AG04450 (cell line): ENCODE data around the gene S100B. TPM values are rescaled to one million over a fixed set of nuclear protein-coding genes. Genes with fewer than 3 reads are reported as not detected.

Experiments
- CTCF ChIA-PET: fragments of 300-600, 350-600 bp; formaldehyde crosslinking; extraction: SDS; loops from one replicate; lab custom pipeline; 2022; ENCODE audit warnings: antibody characterized with exemption, inconsistent platforms; lab: Charles Lee
- POLR2A ChIA-PET: fragments of 350-600 bp; formaldehyde crosslinking; extraction: SDS; loops from one replicate; lab custom pipeline; 2021; ENCODE audit warnings: antibody characterized with exemption, inconsistent platforms; lab: Yijun Ruan, JAX
- DNase-seq: peaks from one replicate; pipeline ENCODE4 v3.0.0-alpha.2; 2011; ENCODE audit warnings: low read depth, low spot score
- H3K27ac ChIP-seq: one replicate; pipeline ENCODE4 v1.5.1; 2012; ENCODE audit warnings: low read depth, low read length, control low read depth
- H3K27me3 ChIP-seq: one replicate; pipeline ENCODE4 v1.6.0; 2012; ENCODE audit warnings: low read length; ENCODE audit not compliant: control insufficient read depth, insufficient read depth
- H3K4me3 ChIP-seq: 2 replicates; pipeline ENCODE4 v1.5.1; 2011; ENCODE audit warnings: mild to moderate bottlenecking, low read depth, low read length, control low read depth
- H3K9me3 ChIP-seq: 2 replicates; pipeline ENCODE4 v1.5.1; 2012; ENCODE audit warnings: low read length; ENCODE audit not compliant: control insufficient read depth, insufficient read depth
- polyA plus RNA-seq: library from polyadenylated mRNA; depleted of rRNA; stranded (reverse); fragments of >200 nt; gene quantifications from 2 replicates; pipeline ENCODE4 v1.2.3, GENCODE V29; 2011
- TF ChIP-seq, protein P1 (sequence below): IDR thresholded peaks from 2 replicates; pipeline ENCODE4 v1.5.1; 2011; ENCODE audit warnings: low read depth, low read length, control low read depth, inconsistent platforms

S100B gene
- polyA plus RNA-seq, 1 experiment = not detected

GRCh38 chr21:46605767-46606426 is 1.0 kb upstream of the S100B start:
- DNase-seq = no peak
- Histone ChIP-seq H3K27ac (no peak overlapping the region), H3K4me3 (no peak overlapping the region), H3K9me3 (peaks cover 10% of the 10 kb centered on the region), H3K27me3 (peaks cover 12% of the 10 kb centered on the region)
- CTCF ChIA-PET = no interaction called here
- TF ChIP-seq, protein P1, sequence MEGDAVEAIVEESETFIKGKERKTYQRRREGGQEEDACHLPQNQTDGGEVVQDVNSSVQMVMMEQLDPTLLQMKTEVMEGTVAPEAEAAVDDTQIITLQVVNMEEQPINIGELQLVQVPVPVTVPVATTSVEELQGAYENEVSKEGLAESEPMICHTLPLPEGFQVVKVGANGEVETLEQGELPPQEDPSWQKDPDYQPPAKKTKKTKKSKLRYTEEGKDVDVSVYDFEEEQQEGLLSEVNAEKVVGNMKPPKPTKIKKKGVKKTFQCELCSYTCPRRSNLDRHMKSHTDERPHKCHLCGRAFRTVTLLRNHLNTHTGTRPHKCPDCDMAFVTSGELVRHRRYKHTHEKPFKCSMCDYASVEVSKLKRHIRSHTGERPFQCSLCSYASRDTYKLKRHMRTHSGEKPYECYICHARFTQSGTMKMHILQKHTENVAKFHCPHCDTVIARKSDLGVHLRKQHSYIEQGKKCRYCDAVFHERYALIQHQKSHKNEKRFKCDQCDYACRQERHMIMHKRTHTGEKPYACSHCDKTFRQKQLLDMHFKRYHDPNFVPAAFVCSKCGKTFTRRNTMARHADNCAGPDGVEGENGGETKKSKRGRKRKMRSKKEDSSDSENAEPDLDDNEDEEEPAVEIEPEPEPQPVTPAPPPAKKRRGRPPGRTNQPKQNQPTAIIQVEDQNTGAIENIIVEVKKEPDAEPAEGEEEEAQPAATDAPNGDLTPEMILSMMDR = no peak
- POLR2A ChIA-PET = no interaction called here

DNA sequence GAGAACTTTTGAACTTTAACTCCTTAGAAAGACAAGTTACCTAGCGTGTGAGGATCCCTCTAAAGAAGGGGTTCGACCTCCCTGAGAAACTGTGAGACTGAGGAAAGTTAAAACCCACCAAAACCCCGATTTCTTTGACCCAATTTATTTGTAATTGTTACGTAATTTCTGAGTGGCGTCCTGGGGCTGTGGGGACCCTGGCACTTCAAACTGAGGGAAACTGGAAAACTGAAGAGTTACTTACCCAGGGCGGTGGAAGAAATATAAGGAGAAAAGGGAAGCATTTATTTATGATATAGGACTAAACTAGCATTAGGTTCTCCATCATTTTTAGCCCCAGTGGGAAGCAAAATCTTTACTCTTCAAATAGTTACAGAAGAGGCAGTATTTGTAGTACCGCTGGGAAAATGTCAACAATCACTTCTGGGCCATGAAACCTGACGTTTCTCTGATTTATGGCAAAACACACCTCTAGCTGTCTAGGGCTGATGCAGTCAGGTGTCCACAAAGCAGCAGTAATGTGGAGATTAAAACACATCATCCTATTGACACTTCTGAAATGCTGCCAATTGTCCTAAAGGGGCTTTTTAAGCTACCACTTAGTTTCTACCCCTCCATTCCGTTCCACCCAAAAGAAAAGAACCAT is 430 bp downstream of the S100B start:
- ChIA-PET CTCF (no interaction called here), POLR2A (no interaction called here)
- TF ChIP-seq, protein P1 = no peak
- Histone ChIP-seq H3K27me3 (peaks cover 9% of the 10 kb centered on the region), H3K4me3 (no peak overlapping the region), H3K9me3 (no peaks in the 10 kb centered on the region; the same call in 1 of the 2 replicates), H3K27ac (no peak overlapping the region)
- no peak for DNase-seq

DNA sequence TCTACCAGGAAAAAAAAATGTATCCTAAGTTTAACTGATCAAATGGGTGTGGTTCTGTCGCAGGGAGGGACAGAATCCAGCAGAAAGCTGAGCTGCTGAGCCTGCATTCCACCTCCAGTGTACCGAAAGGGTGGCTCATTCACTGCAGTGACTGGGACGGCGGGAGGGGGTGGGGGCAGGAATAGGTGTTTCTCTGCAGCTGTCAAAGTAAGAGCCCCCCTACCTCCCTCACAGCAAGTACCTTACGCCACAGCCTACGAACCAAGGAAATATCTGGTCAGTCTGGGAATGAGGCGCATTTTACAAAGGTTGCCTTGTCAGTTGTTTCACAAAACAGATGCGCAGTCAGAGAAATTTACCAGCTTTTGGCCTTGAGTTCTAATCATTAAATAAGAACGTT is 1.7 kb downstream of the S100B start:
- Histone ChIP-seq H3K4me3 (no peak overlapping the region), H3K27me3 (peaks cover 4% of the 10 kb centered on the region), H3K9me3 (no peaks in the 10 kb centered on the region; the same call in 1 of the 2 replicates), H3K27ac (no peak overlapping the region)
- DNase-seq = no peak
- ChIA-PET CTCF (no interaction called here), POLR2A (no interaction called here)
- TF ChIP-seq, protein P1 = no peak

GRCh38 chr21:46600978-46601377 is 3.9 kb downstream of the S100B start:
- Histone ChIP-seq H3K27ac (no peak overlapping the region), H3K9me3 (peaks cover 3% of the 10 kb centered on the region; the same call in 1 of the 2 replicates), H3K27me3 (no peaks in the 10 kb centered on the region), H3K4me3 (no peak overlapping the region)
- TF ChIP-seq, protein P1 = no peak
- DNase-seq = no peak
- ChIA-PET CTCF (no interaction called here), POLR2A (no interaction called here)

DNA sequence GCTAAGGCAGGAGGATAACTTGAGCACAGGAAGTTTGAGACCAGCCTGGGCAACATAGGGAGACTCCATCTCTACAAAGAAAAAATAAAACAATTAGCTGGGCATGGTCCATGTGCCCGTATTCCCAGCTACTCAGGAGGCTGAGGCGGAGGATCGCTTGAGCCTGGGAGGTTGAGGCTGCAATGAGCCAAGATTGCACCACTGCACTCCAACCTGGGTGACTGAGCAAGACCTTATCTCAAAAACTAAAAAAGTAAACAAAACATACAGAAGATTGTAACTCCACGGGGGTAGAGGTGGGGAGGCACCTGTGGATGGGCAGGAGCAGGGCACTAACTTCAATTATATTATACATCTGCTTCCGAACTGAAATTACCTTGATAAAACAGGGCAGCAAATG is 4.6 kb downstream of the S100B start:
- Histone ChIP-seq H3K4me3 (no peak overlapping the region), H3K27ac (no peak overlapping the region), H3K27me3 (no peaks in the 10 kb centered on the region), H3K9me3 (peaks cover 3% of the 10 kb centered on the region; the same call in 1 of the 2 replicates)
- TF ChIP-seq, protein P1 = no peak
- ChIA-PET POLR2A (no interaction called here), CTCF (no interaction called here)
- DNase-seq = no peak
